ENCODE data around the gene KCNT1. TPM values are rescaled to one million over a fixed set of nuclear protein-coding genes. Genes with fewer than 3 reads are reported as not detected.

Gene KCNT1
- polyA plus RNA-seq, 10 donors, result 2.8 to 13.6 (median 7.2) TPM

GRCh38 chr9:135764731-135765130 is 62.7 kb downstream of the KCNT1 start:
- DNase-seq, result no peak

GRCh38 chr9:135765416-135765815 is 63.4 kb downstream of the KCNT1 start:
- no peak for DNase-seq

- DNase-seq, result no peak
Measured at GRCh38 chr9:135766251-135766650, 64.3 kb downstream of the KCNT1 start.

GRCh38 chr9:135766707-135767106 is 64.7 kb downstream of the KCNT1 start:
- DNase-seq, result no peak

GRCh38 chr9:135768516-135769218 is 66.7 kb downstream of the KCNT1 start:
- DNase-seq, result no peak

- no peak for DNase-seq
Measured at GRCh38 chr9:135769489-135770202, 67.7 kb downstream of the KCNT1 start.

GRCh38 chr9:135770203-135770535 is 68.2 kb downstream of the KCNT1 start:
- DNase-seq, result no peak

GRCh38 chr9:135770771-135771170 is 68.8 kb downstream of the KCNT1 start:
- no peak for DNase-seq

- DNase-seq, result no peak
Measured at GRCh38 chr9:135771401-135772051, 69.5 kb downstream of the KCNT1 start.

GRCh38 chr9:135772056-135772646 is 70.2 kb downstream of the KCNT1 start:
- no peak for DNase-seq

GRCh38 chr9:135772702-135773493 is 70.9 kb downstream of the KCNT1 start:
- DNase-seq, result no peak

- no peak for DNase-seq
Measured at GRCh38 chr9:135773530-135774238, 71.7 kb downstream of the KCNT1 start.

GRCh38 chr9:135774239-135774747 is 72.3 kb downstream of the KCNT1 start:
- no peak for DNase-seq

GRCh38 chr9:135774794-135775525 is 73.0 kb downstream of the KCNT1 start:
- DNase-seq, result no peak

- DNase-seq, result no peak
Measured at GRCh38 chr9:135775911-135776310, 73.9 kb downstream of the KCNT1 start.

- DNase-seq, result no peak
Measured at GRCh38 chr9:135776893-135777622, 75.1 kb downstream of the KCNT1 start.

GRCh38 chr9:135777623-135778177 is 75.7 kb downstream of the KCNT1 start:
- DNase-seq, result no peak

GRCh38 chr9:135778421-135778820 is 76.4 kb downstream of the KCNT1 start:
- DNase-seq, result no peak

- no peak for DNase-seq
Measured at GRCh38 chr9:135779571-135779970, 77.6 kb downstream of the KCNT1 start.

Measured in muscle of back (tissue), 11 donors.